ENCODE measurements around the gene FOXD3.

The FOXD3 gene

DNA sequence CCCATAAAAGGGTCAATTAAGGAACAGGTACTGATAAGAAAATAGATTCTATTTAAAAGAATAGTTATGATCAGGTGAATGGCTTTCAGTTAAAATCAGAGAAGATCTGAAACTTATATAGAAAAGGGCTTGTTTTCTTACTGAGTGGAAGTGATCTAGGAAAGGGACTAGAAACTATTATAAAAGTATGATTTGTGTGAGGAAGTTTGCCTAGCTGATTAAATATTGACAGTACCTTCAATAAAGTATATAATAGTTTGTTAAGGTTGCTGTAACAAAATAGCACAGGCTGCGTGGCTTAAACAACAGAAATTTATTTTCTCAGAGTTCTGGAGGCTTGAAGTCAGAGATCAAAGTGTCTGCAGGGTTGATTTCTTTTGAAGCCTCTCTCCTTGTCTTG is 39.7 kb downstream of the FOXD3 start:
- DNase-seq (ENCODE audit: low read depth) = no peak

DNA sequence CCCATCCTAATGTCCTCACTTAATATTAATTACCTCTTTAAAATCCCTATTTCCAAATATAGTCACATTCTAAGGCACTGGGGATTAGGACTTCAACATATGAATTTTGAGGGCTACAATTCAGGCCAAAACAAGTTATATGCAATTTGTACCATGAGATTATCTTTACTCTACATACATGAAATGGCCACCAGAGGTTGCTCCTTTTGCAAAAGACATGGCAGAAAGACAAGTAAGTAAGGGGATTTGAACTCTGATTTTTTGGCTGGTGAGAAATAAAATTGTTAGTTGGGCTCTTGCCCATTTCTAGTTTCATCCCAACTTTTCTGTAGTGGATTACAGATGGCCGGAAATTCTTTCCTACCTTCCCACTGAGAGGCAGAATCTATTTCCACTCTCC is 40.2 kb downstream of the FOXD3 start:
- no peak for DNase-seq (ENCODE audit: low read depth)

DNA sequence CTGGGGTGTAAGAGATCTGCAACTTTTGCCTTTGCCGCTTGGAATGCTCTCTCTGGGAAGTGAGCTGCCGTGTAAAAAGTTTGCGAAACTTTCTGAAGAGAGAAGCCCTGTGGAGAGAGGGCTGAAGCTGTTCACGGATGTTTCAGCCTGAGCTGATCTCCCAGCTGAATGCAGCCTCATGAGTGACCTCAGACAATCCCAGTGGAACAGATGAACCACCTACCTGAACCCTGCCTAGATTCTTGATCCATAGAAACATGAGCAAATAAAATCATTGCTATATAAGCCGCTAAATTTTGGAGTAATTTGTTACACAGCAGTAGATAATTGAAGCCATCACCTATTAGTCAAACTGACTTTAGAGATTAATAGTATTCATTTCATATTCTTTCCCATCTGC is 40.6 kb downstream of the FOXD3 start:
- no peak for DNase-seq (ENCODE audit: low read depth)

DNA sequence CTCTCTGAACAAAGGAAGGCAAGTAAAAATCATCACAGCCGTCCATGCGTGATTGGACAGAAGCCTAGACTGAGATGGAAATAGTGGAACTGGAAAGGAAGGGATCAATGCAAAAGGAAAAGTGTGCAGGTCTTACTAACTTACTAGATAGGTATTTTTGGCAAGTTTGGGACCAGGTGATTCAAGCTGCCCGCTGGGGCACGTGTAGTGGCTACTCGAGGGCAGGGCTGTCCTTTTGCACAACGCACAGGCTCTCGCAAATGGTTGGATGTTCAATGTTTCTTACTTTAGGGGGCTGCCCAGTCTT is 44.5 kb downstream of the FOXD3 start:
- DNase-seq (ENCODE audit: low read depth) = no peak

DNA sequence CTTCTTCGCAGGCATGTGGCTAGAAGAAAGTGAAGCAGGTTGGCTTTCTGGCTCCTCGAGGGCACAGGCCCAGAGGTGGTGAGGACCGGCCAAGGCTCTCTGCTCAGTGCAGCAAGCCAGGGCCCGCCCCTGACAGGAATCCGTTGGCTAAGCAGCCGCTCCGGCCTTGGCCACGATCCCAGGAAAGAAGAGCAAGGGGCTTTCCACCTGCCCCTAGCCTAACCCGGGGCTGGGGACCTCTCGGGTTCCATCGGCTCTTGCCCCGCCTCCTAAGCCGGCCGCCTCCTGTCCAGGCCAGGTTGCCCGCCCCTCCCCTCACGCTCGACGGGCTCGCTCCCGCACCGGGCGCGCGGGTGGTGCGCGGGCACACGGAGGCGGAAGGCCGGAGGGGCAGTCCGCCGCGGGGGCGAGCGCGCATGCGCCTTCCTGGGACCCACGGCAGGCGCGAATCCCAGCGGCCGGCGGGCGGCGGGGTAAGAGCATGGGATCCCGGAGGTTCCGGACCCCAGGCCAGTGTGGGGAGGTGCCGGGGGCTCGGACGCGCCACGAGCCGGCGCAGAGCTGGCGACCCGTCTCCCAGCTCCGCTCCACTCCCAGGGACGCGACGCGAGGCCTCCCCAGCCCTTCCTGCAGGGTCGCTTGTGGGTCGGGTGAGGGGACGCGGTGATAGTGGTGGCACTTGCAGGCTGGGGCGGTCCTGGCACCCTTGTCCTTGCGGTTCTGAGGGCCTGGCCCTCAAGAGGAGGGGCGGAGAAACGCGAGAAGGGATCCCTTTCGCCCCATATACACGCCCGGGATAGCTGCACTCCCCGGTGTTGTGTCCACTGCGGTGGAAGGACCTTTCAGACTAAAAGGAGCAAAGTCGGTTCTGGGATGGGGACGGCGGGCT is 45.1 kb downstream of the FOXD3 start, which contains the start of gene ALG6:
ALG6 (plus strand) TSS at position 413 of the 889 bp plus-strand sequence. CDS start 3,351 bp downstream, outside the sequence.
- DNase-seq (ENCODE audit: low read depth) = peak; percentile 90

DNA sequence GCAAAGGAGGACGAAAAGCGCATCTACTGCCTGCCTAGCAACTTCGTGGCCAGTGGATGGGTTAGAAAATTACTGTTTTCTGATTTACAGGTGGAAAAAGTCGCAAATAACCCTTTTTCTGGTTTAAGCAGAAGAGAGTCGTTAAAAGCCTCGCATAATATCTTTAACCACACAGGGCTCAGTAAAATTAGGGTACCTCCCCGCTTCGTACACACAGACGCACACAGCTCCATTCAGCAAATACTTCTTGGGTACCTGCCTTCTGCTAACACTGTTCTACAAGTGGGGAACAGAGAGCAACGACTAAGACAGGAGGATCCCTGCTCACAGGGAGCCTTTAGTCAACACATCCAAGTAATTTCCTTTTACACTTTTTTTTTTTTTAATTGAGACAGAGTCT is 45.8 kb downstream of the FOXD3 start:
- DNase-seq (ENCODE audit: low read depth) = no peak
